Measurements from ENCODE around the gene PARP6. TPM values are rescaled to one million over a fixed set of nuclear protein-coding genes. Genes with fewer than 3 reads are reported as not detected.
A peak's percentile ranks its signal among the peaks of the same experiment; 100 is the strongest.

PARP6 gene
- polyA plus RNA-seq, 1 donor from 2014 or later: 218 TPM

DNA sequence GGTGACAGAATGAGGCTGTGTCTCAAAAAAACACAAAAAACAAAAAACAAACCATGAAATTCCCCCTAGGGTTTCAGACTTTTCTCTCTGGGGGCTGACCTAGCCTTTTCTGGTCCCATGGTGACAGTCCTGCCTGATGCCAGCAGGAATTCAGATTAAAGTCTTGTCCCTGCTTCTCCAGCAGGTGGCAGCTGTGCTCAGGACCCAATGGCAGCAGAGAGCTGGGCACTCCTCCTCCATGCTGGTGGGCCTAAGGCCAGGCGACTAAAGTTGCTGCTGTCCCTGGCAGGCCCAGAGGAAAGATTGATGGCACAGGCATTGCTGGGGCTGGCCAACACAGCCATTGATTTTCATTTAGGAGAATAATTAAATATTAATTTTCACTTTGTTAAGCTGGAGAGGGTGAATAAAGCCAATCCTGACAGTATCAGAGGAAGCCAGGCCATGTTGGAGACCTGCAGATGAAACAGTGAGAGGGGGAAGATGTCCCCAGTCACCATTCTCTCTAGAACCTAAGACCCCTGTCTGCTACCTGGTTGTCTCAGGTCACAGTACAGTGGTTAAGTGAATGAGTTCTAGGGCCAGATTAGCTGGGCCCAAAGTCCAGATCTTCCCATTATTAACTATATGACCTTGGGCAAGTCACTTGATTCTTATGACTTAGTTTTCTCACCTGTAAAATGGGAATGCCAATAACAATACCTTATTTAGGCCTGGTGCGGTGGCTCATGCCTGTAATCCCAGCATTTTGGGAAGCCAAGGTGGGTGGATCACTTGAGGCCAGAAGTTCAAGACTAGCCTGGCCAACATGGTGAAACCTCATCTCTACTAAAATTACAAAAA lies 40.5 kb upstream of the PARP6 start:
- Histone ChIP-seq H3F3A (ENCODE audit: insufficient read depth, low read length, poor library complexity, severe bottlenecking) (no peaks in the 10 kb centered on the region), H2AFZ (ENCODE audit: low read depth, low read length) (no peak overlapping the region), H4K20me1 (ENCODE audit: insufficient read depth) (no peaks in the 10 kb centered on the region), H3K4me3 (ENCODE audit: low read length) (no peak overlapping the region), H3K27ac (ENCODE audit: low read length) (no peak overlapping the region), H3K27me3 (ENCODE audit: insufficient read depth, low read depth, low read length) (no peaks in the 10 kb centered on the region), H3K9me3 (ENCODE audit: low read length) (no peaks in the 10 kb centered on the region), H3K9ac (ENCODE audit: low read length) (no peak overlapping the region), H3K36me3 (ENCODE audit: insufficient read depth, low read length) (no peaks in the 10 kb centered on the region), H3K4me2 (ENCODE audit: low read length) (no peak overlapping the region), H3K9me2 (ENCODE audit: insufficient read depth, low read length) (no peaks in the 10 kb centered on the region), H3K79me2 (replicated peaks; ENCODE audit: insufficient read depth, low read length) (peaks cover 4% of the 10 kb centered on the region)
- TF ChIP-seq RAD21 (conservative IDR thresholded peaks at IDR 0.05) (peak; percentile 63), SMC3 (conservative IDR thresholded peaks at IDR 0.05; ENCODE audit: poor library complexity) (peak; percentile 69), CTCF (IDR thresholded peaks at IDR 0.05; ENCODE audit: poor library complexity, severe bottlenecking) (peak; percentile 72)
- TF ChIP-seq, protein P1, sequence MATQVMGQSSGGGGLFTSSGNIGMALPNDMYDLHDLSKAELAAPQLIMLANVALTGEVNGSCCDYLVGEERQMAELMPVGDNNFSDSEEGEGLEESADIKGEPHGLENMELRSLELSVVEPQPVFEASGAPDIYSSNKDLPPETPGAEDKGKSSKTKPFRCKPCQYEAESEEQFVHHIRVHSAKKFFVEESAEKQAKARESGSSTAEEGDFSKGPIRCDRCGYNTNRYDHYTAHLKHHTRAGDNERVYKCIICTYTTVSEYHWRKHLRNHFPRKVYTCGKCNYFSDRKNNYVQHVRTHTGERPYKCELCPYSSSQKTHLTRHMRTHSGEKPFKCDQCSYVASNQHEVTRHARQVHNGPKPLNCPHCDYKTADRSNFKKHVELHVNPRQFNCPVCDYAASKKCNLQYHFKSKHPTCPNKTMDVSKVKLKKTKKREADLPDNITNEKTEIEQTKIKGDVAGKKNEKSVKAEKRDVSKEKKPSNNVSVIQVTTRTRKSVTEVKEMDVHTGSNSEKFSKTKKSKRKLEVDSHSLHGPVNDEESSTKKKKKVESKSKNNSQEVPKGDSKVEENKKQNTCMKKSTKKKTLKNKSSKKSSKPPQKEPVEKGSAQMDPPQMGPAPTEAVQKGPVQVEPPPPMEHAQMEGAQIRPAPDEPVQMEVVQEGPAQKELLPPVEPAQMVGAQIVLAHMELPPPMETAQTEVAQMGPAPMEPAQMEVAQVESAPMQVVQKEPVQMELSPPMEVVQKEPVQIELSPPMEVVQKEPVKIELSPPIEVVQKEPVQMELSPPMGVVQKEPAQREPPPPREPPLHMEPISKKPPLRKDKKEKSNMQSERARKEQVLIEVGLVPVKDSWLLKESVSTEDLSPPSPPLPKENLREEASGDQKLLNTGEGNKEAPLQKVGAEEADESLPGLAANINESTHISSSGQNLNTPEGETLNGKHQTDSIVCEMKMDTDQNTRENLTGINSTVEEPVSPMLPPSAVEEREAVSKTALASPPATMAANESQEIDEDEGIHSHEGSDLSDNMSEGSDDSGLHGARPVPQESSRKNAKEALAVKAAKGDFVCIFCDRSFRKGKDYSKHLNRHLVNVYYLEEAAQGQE (IDR thresholded peaks at IDR 0.05; ENCODE audit: borderline replicate concordance): no peak

- H3K27ac ChIP-seq (ENCODE audit: low read length): peak overlapping the region; percentile 100
- TF ChIP-seq CTCF (IDR thresholded peaks at IDR 0.05; ENCODE audit: poor library complexity, severe bottlenecking) (no peak), POLR2AphosphoS5 (IDR thresholded peaks at IDR 0.05) (no peak), EP300 (conservative IDR thresholded peaks at IDR 0.05; ENCODE audit: poor library complexity, severe bottlenecking) (no peak), SMC3 (conservative IDR thresholded peaks at IDR 0.05; ENCODE audit: poor library complexity) (no peak), RAD21 (conservative IDR thresholded peaks at IDR 0.05) (no peak), MXI1 (conservative IDR thresholded peaks at IDR 0.05; ENCODE audit: poor library complexity, severe bottlenecking) (no peak), TAF1 (IDR thresholded peaks at IDR 0.05; ENCODE audit: low read depth) (no peak), EZH2 (IDR thresholded peaks at IDR 0.05; ENCODE audit: borderline replicate concordance, insufficient read depth, low read length, poor library complexity, severe bottlenecking) (no peak)
- TF ChIP-seq, protein P1 (IDR thresholded peaks at IDR 0.05; ENCODE audit: borderline replicate concordance): no peak
Measured at GRCh38 chr15:72307026-72307425, 34.7 kb upstream of the PARP6 start.

More at GRCh38 chr15:72307026-72307425, 34.7 kb upstream of the PARP6 start:
- Histone ChIP-seq H3K9me2 (ENCODE audit: insufficient read depth, low read length) (no peaks in the 10 kb centered on the region), H3K36me3 (ENCODE audit: insufficient read depth, low read length) (no peaks in the 10 kb centered on the region), H4K20me1 (ENCODE audit: insufficient read depth) (no peaks in the 10 kb centered on the region), H2AFZ (ENCODE audit: low read depth, low read length) (peak overlapping the region; percentile 2), H3K79me2 (replicated peaks; ENCODE audit: insufficient read depth, low read length) (peaks cover 21% of the 10 kb centered on the region), H3K4me3 (ENCODE audit: low read length) (peak overlapping the region; percentile 64), H3K9ac (ENCODE audit: low read length) (peak overlapping the region; percentile 90), H3K27me3 (ENCODE audit: insufficient read depth, low read depth, low read length) (no peaks in the 10 kb centered on the region), H3K4me2 (ENCODE audit: low read length) (peak overlapping the region; percentile 94), H3F3A (ENCODE audit: insufficient read depth, low read length, poor library complexity, severe bottlenecking) (peaks cover 4% of the 10 kb centered on the region), H3K9me3 (ENCODE audit: low read length) (no peaks in the 10 kb centered on the region)

All from neural cell (in vitro differentiated cells).